ENCODE measurements around the gene DDO.

DDO gene

GRCh38 chr6:110389689-110390382 lies 25.5 kb downstream of the DDO start:
- H3K27ac ChIP-seq, result no peak overlapping the region
- H2AFZ ChIP-seq (ENCODE audit: low read depth), result no peak overlapping the region
- H3K4me1 ChIP-seq (ENCODE audit: low read depth, poor library complexity, severe bottlenecking), result peaks cover 13% of the 10 kb centered on the region
- no peak overlapping the region for H3K4me2 ChIP-seq
- TF ChIP-seq, protein P1, sequence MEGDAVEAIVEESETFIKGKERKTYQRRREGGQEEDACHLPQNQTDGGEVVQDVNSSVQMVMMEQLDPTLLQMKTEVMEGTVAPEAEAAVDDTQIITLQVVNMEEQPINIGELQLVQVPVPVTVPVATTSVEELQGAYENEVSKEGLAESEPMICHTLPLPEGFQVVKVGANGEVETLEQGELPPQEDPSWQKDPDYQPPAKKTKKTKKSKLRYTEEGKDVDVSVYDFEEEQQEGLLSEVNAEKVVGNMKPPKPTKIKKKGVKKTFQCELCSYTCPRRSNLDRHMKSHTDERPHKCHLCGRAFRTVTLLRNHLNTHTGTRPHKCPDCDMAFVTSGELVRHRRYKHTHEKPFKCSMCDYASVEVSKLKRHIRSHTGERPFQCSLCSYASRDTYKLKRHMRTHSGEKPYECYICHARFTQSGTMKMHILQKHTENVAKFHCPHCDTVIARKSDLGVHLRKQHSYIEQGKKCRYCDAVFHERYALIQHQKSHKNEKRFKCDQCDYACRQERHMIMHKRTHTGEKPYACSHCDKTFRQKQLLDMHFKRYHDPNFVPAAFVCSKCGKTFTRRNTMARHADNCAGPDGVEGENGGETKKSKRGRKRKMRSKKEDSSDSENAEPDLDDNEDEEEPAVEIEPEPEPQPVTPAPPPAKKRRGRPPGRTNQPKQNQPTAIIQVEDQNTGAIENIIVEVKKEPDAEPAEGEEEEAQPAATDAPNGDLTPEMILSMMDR (conservative IDR thresholded peaks at IDR 0.05; ENCODE audit: low read depth, low read length), result no peak
- no peak overlapping the region for H3K9ac ChIP-seq
- H3K79me2 ChIP-seq (ENCODE audit: insufficient read depth, low read depth), result no peaks in the 10 kb centered on the region
- H3K4me3 ChIP-seq (IDR thresholded peaks at IDR 0.05; ENCODE audit: insufficient read depth, low read depth, low read length), result no peak overlapping the region
- no peaks in the 10 kb centered on the region for H3K27me3 ChIP-seq (ENCODE audit: insufficient read depth, low read depth)
- H4K20me1 ChIP-seq (ENCODE audit: insufficient read depth), result no peaks in the 10 kb centered on the region
- no peaks in the 10 kb centered on the region for H3K36me3 ChIP-seq (ENCODE audit: insufficient read depth)

GRCh38 chr6:110387986-110388385 lies 27.4 kb downstream of the DDO start:
- no peak overlapping the region for H2AFZ ChIP-seq (ENCODE audit: low read depth)
- TF ChIP-seq, protein P1 (conservative IDR thresholded peaks at IDR 0.05; ENCODE audit: low read depth, low read length), result no peak
- H3K36me3 ChIP-seq (ENCODE audit: insufficient read depth), result no peaks in the 10 kb centered on the region
- no peak overlapping the region for H3K4me3 ChIP-seq (IDR thresholded peaks at IDR 0.05; ENCODE audit: insufficient read depth, low read depth, low read length)
- H3K4me1 ChIP-seq (ENCODE audit: low read depth, poor library complexity, severe bottlenecking), result peaks cover 13% of the 10 kb centered on the region
- no peak overlapping the region for H3K4me2 ChIP-seq
- H3K27me3 ChIP-seq (ENCODE audit: insufficient read depth, low read depth), result no peaks in the 10 kb centered on the region
- H3K27ac ChIP-seq, result no peak overlapping the region
- no peaks in the 10 kb centered on the region for H3K79me2 ChIP-seq (ENCODE audit: insufficient read depth, low read depth)
- H4K20me1 ChIP-seq (ENCODE audit: insufficient read depth), result no peaks in the 10 kb centered on the region
- no peak overlapping the region for H3K9ac ChIP-seq

DNA sequence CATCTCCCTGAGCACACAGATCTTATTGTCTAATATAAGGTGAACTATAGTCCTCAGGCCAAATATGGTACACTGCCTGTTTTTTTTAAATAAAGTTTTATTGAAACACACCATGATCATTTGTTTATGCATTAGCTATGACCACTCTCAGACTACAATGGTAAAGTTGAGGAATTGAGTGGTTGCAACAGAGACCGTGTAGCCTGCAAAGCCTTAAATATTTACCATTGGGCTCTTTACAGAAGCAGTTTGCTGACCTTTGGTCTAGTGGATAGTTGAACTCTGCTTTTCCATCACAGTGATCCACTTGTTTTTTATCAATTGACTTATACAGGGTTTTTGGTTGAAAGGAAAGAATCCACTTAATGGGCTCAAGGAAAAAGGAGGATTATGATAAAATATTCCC lies 29.9 kb downstream of the DDO start:
- TF ChIP-seq, protein P1 (conservative IDR thresholded peaks at IDR 0.05; ENCODE audit: low read depth, low read length), result no peak
- no peaks in the 10 kb centered on the region for H4K20me1 ChIP-seq (ENCODE audit: insufficient read depth)
- peaks cover 9% of the 10 kb centered on the region for H3K4me1 ChIP-seq (ENCODE audit: low read depth, poor library complexity, severe bottlenecking)
- no peaks in the 10 kb centered on the region for H3K27me3 ChIP-seq (ENCODE audit: insufficient read depth, low read depth)
- no peak overlapping the region for H3K4me3 ChIP-seq (IDR thresholded peaks at IDR 0.05; ENCODE audit: insufficient read depth, low read depth, low read length)
- no peak overlapping the region for H3K9ac ChIP-seq
- H3K79me2 ChIP-seq (ENCODE audit: insufficient read depth, low read depth), result no peaks in the 10 kb centered on the region
- no peaks in the 10 kb centered on the region for H3K36me3 ChIP-seq (ENCODE audit: insufficient read depth)
- no peak overlapping the region for H3K27ac ChIP-seq
- H3K4me2 ChIP-seq, result no peak overlapping the region
- no peak overlapping the region for H2AFZ ChIP-seq (ENCODE audit: low read depth)

DNA sequence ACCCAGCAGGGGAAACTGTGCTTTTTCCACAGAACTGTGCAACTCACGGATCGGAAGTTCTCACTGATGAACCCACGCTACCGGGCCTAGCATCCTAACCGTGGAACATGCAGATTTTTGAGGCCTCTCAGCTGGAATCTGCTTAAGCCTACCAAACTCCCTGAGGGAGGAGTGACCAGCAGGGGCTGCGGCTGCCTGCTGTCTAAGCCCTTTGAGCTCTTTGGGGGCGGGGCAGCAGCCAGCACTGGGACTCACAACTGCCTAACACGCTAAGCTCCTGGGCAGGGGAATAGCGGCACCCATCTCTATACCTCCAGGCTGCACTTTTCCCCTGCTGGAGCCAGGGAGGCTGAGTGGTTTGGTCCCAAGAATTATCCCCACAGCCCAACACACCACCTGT lies 36.8 kb downstream of the DDO start:
- no peaks in the 10 kb centered on the region for H3K79me2 ChIP-seq (ENCODE audit: insufficient read depth, low read depth)
- no peaks in the 10 kb centered on the region for H3K36me3 ChIP-seq (ENCODE audit: insufficient read depth)
- H3K4me1 ChIP-seq (ENCODE audit: low read depth, poor library complexity, severe bottlenecking), result no peaks in the 10 kb centered on the region

More for the DNA sequence above, 36.8 kb downstream of the DDO start:
- no peak overlapping the region for H3K4me3 ChIP-seq (IDR thresholded peaks at IDR 0.05; ENCODE audit: insufficient read depth, low read depth, low read length)
- TF ChIP-seq, protein P1 (conservative IDR thresholded peaks at IDR 0.05; ENCODE audit: low read depth, low read length), result no peak
- H3K27me3 ChIP-seq (ENCODE audit: insufficient read depth, low read depth), result no peaks in the 10 kb centered on the region
- H3K4me2 ChIP-seq, result no peak overlapping the region
- H4K20me1 ChIP-seq (ENCODE audit: insufficient read depth), result no peaks in the 10 kb centered on the region
- H2AFZ ChIP-seq (ENCODE audit: low read depth), result no peak overlapping the region
- H3K27ac ChIP-seq, result no peak overlapping the region
- no peak overlapping the region for H3K9ac ChIP-seq

Data from KMS-11 (cell line).